Keratinocyte (primary cell): Measurements from ENCODE around the gene CADM2. TPM values are rescaled to one million over a fixed set of nuclear protein-coding genes. Genes with fewer than 3 reads are reported as not detected.

Experiments
- DNase-seq: peaks from one replicate; pipeline ENCODE4 v3.0.0-alpha.2; 2011; ENCODE audit warnings: low read depth, missing footprints, low spot score
- FAIRE-seq: peaks from 2 replicates; lab custom pipeline; 2011; peaks lifted over from hg19 to GRCh38; lab: Jason Lieb, UNC
- H2AFZ ChIP-seq: 2 replicates; pipeline ENCODE4 v1.6.0; 2012; ENCODE audit warnings: low read length, control low read depth, inconsistent platforms; ENCODE audit not compliant: control insufficient read depth
- H3K27ac ChIP-seq: 2 replicates; pipeline ENCODE4 v1.5.1; 2011; ENCODE audit warnings: low read length; ENCODE audit not compliant: control insufficient read depth, insufficient read depth
- H3K27me3 ChIP-seq: 3 replicates; pipeline ENCODE4 v1.6.0; 2011; ENCODE audit warnings: low read length; ENCODE audit not compliant: control insufficient read depth, insufficient read depth; ENCODE audit errors: extremely low read depth
- H3K36me3 ChIP-seq, 2 experiments: 2 replicates in 1 of 2; 3 replicates in 1 of 2; pipeline ENCODE4 v1.5.1; 2011; ENCODE audit warnings: low read length in 2 of 2, mild to moderate bottlenecking in 1 of 2; ENCODE audit not compliant: control insufficient read depth in 2 of 2, insufficient read depth in 2 of 2; ENCODE audit errors: extremely low read depth in 1 of 2
- H3K4me1 ChIP-seq: 3 replicates; pipeline ENCODE4 v1.5.1; 2011; ENCODE audit warnings: low read length; ENCODE audit not compliant: control insufficient read depth, insufficient read depth; ENCODE audit errors: extremely low read depth
- H3K4me2 ChIP-seq: 3 replicates; pipeline ENCODE4 v1.6.0; 2011; ENCODE audit warnings: low read depth, low read length; ENCODE audit not compliant: control insufficient read depth, insufficient read depth; ENCODE audit errors: extremely low read depth
- H3K4me3 ChIP-seq, 3 experiments: fragments of 200-600 bp in 1 of 3; sonication (generic) in 1 of 3; 2 replicates in 2 of 3; 3 replicates in 1 of 3; pipeline ENCODE4 v1.5.1; 2011 to 2016; ENCODE audit warnings: low read length in 3 of 3, mild to moderate bottlenecking in 3 of 3, control low read depth in 2 of 3, inconsistent platforms in 1 of 3, low read depth in 1 of 3, mixed read lengths in 1 of 3, mixed run types in 1 of 3, moderate library complexity in 1 of 3; ENCODE audit not compliant: control insufficient read depth in 2 of 3, insufficient read depth in 2 of 3; ENCODE audit errors: extremely low read depth in 1 of 3
- H3K79me2 ChIP-seq: 2 replicates; pipeline ENCODE4 v1.6.0; 2012; ENCODE audit warnings: low read length; ENCODE audit not compliant: control insufficient read depth, insufficient read depth
- H3K9ac ChIP-seq: 3 replicates; pipeline ENCODE4 v1.6.0; 2011; ENCODE audit warnings: low read length; ENCODE audit not compliant: control insufficient read depth, insufficient read depth; ENCODE audit errors: extremely low read depth
- H3K9me1 ChIP-seq: 3 replicates; pipeline ENCODE4 v1.6.0; 2011; ENCODE audit warnings: low read length; ENCODE audit not compliant: control insufficient read depth, insufficient read depth; ENCODE audit errors: extremely low read depth
- H3K9me3 ChIP-seq: 2 replicates; pipeline ENCODE4 v1.5.1; 2012; ENCODE audit warnings: low read depth, low read length; ENCODE audit not compliant: control insufficient read depth
- H4K20me1 ChIP-seq: 3 replicates; pipeline ENCODE4 v1.6.0; 2011; ENCODE audit warnings: low read length; ENCODE audit not compliant: control insufficient read depth, insufficient read depth; ENCODE audit errors: extremely low read depth
- CTCF ChIP-seq, 3 experiments: IDR thresholded peaks in 1 of 3; conservative IDR thresholded peaks in 1 of 3; optimal IDR thresholded peaks in 1 of 3; 2 replicates in 2 of 3; 3 replicates in 1 of 3; pipeline versions ENCODE3 to v1.5.1; 2011; ENCODE audit warnings: low read length in 3 of 3, mild to moderate bottlenecking in 3 of 3, moderate library complexity in 2 of 3, control low read depth in 1 of 3, inconsistent platforms in 1 of 3; ENCODE audit not compliant: insufficient read depth in 2 of 3; ENCODE audit errors: extremely low read depth in 1 of 3
- EZH2 ChIP-seq: IDR thresholded peaks from one replicate; pipeline ENCODE4 v1.6.1; 2012; ENCODE audit warnings: inconsistent platforms, mild to moderate bottlenecking, low read length, moderate library complexity
- dilution Hi-C: fragments of 300-500 bp; cut with MboI; formaldehyde crosslinking; loops from one replicate; pipeline ENCODE4 v1.7.0; 2020; ENCODE audit warnings: low sequenced_read_pairs; ENCODE audit not compliant: extremely low pct_ligation_motif_present
- polyA plus RNA-seq, 5 experiments: library from polyadenylated mRNA; depleted of rRNA in 3 of 5; stranded (reverse) in 3 of 5; stranded (forward) in 1 of 5; unstranded in 1 of 5; fragments of >200 nt; gene quantifications; 1 replicate in 1 of 5; 2 replicates in 3 of 5; 3 replicates in 1 of 5; pipeline versions ENCODE4 v1.2.1 to v1.2.3, GENCODE V29; 2011 to 2012; ENCODE audit warnings: missing spikeins in 2 of 5, low read depth in 1 of 5, low replicate concordance in 1 of 5

Gene CADM2
- polyA plus RNA-seq, 1 donor (not counting 4 experiments of a cell fraction or from before 2014, with no cell fraction given) = not detected

DNA sequence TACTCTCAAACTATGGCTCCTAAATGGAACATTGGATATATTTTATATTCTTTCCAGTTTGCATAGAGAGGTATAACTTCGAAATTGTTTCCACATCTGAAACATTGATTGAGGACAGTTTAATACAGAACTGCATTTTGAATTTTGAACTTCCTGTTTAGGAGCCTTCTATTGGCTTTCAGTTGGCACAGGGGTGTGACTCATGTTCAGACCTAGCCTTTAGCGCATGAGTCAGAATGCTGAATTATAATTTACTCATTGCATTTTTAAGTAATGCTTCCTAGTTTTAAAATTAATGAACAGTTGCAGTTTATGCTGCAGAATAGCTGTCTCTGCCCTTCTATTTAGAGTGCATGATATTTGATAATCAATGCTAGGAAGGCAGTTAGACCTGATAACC, 751.7 kb downstream of the CADM2 start:
- DNase-seq (no peak), FAIRE-seq (no peak)
- Histone ChIP-seq H3K27ac (no peak overlapping the region), H3K4me2 (no peak overlapping the region), H4K20me1 (no peaks in the 10 kb centered on the region), H3K9me3 (no peaks in the 10 kb centered on the region), H2AFZ (no peak overlapping the region), H3K36me3 (no peaks in the 10 kb centered on the region), H3K9ac (no peak overlapping the region), H3K27me3 (no peaks in the 10 kb centered on the region), H3K79me2 (no peaks in the 10 kb centered on the region), H3K4me1 (no peaks in the 10 kb centered on the region), H3K9me1 (no peaks in the 10 kb centered on the region), H3K4me3 (no peak overlapping the region)
- dilution Hi-C loops = no loop called here
- TF ChIP-seq EZH2 (no peak), CTCF (optimal IDR thresholded peaks at IDR 0.05 in 1 of 3, IDR thresholded peaks at IDR 0.05 in 1 of 3, conservative IDR thresholded peaks at IDR 0.05 in 1 of 3; ENCODE audit: extremely low read depth in 1 of 3, insufficient read depth in 2 of 3, low read length in 3 of 3) (no peak)

DNA sequence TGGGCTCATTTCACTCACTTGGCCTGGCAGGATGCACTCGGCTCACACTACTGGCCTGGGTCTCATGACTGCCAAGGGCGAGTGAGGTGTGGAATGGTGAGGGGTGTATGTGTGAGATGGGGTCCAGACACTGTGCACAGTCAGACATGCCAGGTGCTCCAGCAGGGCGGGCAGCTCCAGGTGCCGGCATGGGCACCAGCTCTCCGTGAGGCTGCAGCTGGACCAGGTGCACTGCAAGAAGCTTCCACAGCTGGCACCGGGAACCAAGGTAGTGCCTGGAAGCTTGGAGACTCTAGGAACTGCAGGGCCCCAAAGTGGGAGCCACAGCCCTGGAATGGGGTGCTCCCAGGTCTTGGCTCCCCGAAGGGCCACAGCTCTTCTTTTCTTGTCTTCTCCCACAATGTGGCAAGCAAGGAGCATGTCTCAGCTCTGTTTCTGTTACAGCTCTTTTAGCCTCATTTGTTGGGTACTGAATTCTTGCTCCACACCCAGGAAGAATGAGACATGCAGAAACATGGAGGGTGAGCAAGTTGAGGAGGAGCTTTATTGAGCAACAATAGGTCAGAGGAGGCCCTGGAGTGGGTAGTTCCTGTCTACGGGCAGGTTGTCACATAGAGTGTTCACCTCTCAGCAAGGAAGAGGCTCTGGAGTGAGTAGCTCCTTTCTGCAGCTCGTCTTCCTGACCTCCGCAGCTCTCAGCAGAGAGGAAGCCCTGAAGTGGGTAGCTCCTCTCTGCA, 762.8 kb downstream of the CADM2 start:
- no peak overlapping the region for H3K4me2 ChIP-seq
- TF ChIP-seq EZH2 (no peak), CTCF (optimal IDR thresholded peaks at IDR 0.05 in 1 of 3, IDR thresholded peaks at IDR 0.05 in 1 of 3, conservative IDR thresholded peaks at IDR 0.05 in 1 of 3; ENCODE audit: extremely low read depth in 1 of 3, insufficient read depth in 2 of 3, low read length in 3 of 3) (no peak)
- no peak overlapping the region for H3K4me3 ChIP-seq

More for the DNA sequence above, 762.8 kb downstream of the CADM2 start:
- FAIRE-seq = no peak
- Histone ChIP-seq H2AFZ (no peak overlapping the region), H3K27me3 (no peaks in the 10 kb centered on the region), H3K9me1 (no peaks in the 10 kb centered on the region), H4K20me1 (no peaks in the 10 kb centered on the region), H3K9me3 (no peaks in the 10 kb centered on the region), H3K36me3 (no peaks in the 10 kb centered on the region), H3K4me1 (no peaks in the 10 kb centered on the region), H3K27ac (no peak overlapping the region), H3K9ac (no peak overlapping the region), H3K79me2 (no peaks in the 10 kb centered on the region)
- dilution Hi-C loops = no loop called here
- DNase-seq = no peak
